GM12891 (cell line): ENCODE results near the gene TACC2.

Source experiments
- POLR2A ChIP-seq: IDR thresholded peaks from 2 replicates; pipeline ENCODE4 v1.6.1; 2011; ENCODE audit warnings: low read depth, low read length, control low read depth
- POLR2AphosphoS5 ChIP-seq: IDR thresholded peaks from 2 replicates; pipeline ENCODE4 v1.6.1; 2011; ENCODE audit warnings: low read depth, low read length, control low read depth
- TAF1 ChIP-seq: IDR thresholded peaks from 2 replicates; pipeline ENCODE4 v1.6.1; 2011; ENCODE audit warnings: low read depth, low read length, control low read depth

DNA sequence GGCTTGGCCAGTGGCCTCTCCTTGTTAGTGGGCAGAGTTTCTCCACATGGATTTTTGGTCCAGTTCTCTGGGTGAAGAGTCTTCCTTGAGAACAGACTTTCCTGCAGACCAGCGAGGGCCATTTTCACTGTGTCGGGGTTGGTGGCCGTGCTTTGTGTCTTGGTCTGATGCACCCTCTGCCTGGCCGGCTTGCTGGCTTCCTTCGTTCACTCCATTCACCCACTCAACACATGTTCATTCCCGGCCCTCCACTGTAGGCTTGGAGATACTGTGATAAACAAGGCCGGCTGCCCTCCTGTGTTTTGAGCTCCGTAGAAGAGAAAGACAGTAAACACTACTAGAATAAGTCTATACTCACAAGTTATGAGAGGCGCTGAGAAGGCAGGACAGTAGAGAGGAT, 205.3 kb downstream of the TACC2 start:
- TF ChIP-seq POLR2AphosphoS5 (no peak), POLR2A (no peak), TAF1 (no peak)
